ENCODE measurements around the gene ATP5F1D. TPM values are rescaled to one million over a fixed set of nuclear protein-coding genes. Genes with fewer than 3 reads are reported as not detected.

The ATP5F1D gene
- total and polyA plus RNA-seq, 2 donors = 47.6 to 150 TPM

GRCh38 chr19:1264801-1265614, 23.5 kb downstream of the ATP5F1D start:
- DNase-seq (ENCODE audit: low read depth in 6 of 9, low spot score in 9 of 9) = no peak
- H3K9me3 ChIP-seq (ENCODE audit: control insufficient read depth in 2 of 2, insufficient read depth in 1 of 2, low read length in 1 of 2) = peaks cover 0 to 23% of the 10 kb centered on the region in 2 donors
- WGBS = 92% methylated on average over 26 of the region's 26 CpGs
- H3K4me3 ChIP-seq (ENCODE audit: low read length in 2 of 2) = no peak overlapping the region
- H3K4me1 ChIP-seq (ENCODE audit: control insufficient read depth in 2 of 2, insufficient read depth in 2 of 2, low read length in 2 of 2) = peaks cover 56 to 81% of the 10 kb centered on the region in 2 donors
- peaks cover 0 to 4% of the 10 kb centered on the region in 2 donors for H3K36me3 ChIP-seq (ENCODE audit: control insufficient read depth in 2 of 2, insufficient read depth in 2 of 2, low read length in 1 of 2)
- H3K27me3 ChIP-seq (ENCODE audit: control insufficient read depth in 2 of 2, insufficient read depth in 1 of 2, low read length in 1 of 2) = peaks cover 11 to 34% of the 10 kb centered on the region in 2 donors
- H3K27ac ChIP-seq (ENCODE audit: low read depth in 1 of 2, low read length in 1 of 2) = peak overlapping the region in 1 of 2 donors; percentile 11

DNA sequence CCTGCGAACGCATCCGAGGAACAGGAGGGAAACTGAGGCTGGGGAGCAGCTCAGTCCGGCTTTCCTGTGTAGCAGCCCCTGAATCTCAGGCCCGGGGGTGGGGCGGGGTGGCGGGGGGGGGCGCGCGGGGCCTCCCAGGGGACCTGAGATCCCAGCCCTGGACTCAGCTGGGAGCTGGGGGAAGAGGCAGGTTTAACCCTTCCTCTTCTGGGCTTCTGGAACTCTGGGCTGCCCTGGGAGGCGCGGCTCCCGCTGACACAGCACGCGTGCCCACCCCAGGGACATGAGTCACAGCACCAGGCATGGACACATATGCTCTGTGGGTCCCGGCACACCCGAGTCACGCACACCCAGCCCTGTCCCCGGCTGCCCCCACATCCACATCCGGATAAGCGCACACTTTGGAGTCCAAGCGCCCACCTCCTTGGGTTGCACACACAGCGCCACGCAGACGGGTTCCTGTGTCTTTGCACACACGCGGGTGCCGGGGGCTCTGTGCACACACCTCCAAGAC, 24.1 kb downstream of the ATP5F1D start:
- H3K27me3 ChIP-seq (ENCODE audit: control insufficient read depth in 2 of 2, insufficient read depth in 1 of 2, low read length in 1 of 2) = peaks cover 11 to 34% of the 10 kb centered on the region in 2 donors
- H3K9me3 ChIP-seq (ENCODE audit: control insufficient read depth in 2 of 2, insufficient read depth in 1 of 2, low read length in 1 of 2) = peaks cover 0 to 23% of the 10 kb centered on the region in 2 donors
- WGBS = 53% methylated on average over 28 of the region's 28 CpGs
- peaks cover 56 to 81% of the 10 kb centered on the region in 2 donors for H3K4me1 ChIP-seq (ENCODE audit: control insufficient read depth in 2 of 2, insufficient read depth in 2 of 2, low read length in 2 of 2)
- DNase-seq (ENCODE audit: low read depth in 6 of 9, low spot score in 9 of 9) = peak in 1 of 9 donors; percentile 22
- H3K4me3 ChIP-seq (ENCODE audit: low read length in 2 of 2) = peak overlapping the region in 1 of 2 donors; percentile 55
- peak overlapping the region in 1 of 2 donors; percentile 32 for H3K27ac ChIP-seq (ENCODE audit: low read depth in 1 of 2, low read length in 1 of 2)
- peaks cover under 1 to 10% of the 10 kb centered on the region in 2 donors for H3K36me3 ChIP-seq (ENCODE audit: control insufficient read depth in 2 of 2, insufficient read depth in 2 of 2, low read length in 1 of 2)

DNA sequence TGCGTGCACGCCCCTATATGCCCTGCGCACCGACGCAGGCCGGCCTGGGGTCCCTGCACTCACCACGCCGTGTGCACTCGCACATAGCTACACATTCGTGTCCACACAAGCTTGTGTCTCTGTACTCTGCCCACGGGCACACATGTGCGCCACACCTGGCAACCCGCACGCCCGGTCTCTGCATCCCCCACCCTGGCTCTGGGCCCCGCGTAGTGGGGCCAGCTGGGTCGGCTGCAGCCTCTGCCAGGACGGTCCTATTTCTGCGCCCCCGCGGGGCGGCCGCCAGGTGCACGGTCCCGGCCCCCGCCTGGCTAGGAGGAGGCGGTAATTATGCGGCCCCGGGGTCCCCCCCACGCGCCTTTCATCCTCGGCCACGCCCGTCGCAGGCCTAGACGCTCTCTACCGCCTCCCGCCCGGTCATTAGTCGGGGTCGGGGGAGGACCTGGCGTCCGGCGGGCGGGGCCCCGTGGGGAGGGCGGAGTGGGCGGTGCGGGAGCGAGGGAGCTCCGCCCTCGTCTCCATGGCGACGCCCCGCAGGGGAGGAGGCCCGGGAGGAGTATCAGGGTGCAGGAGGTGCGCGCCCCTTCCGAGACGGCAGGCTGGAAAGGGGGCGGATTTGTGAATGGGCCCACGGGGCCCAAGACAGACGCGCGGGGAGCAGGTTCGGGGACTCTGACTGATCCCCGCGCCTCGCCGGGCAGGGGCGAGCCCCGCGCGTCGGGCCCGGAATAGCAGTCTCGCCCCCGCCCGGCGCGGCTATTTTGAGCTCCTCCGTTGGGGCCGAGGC, 24.8 kb downstream of the ATP5F1D start:
- Histone ChIP-seq H3K27me3 (ENCODE audit: control insufficient read depth in 2 of 2, insufficient read depth in 1 of 2, low read length in 1 of 2) (peaks cover 11 to 34% of the 10 kb centered on the region in 2 donors), H3K4me3 (ENCODE audit: low read length in 2 of 2) (peak overlapping the region; percentile 27 to 55), H3K4me1 (ENCODE audit: control insufficient read depth in 2 of 2, insufficient read depth in 2 of 2, low read length in 2 of 2) (peaks cover 59 to 84% of the 10 kb centered on the region in 2 donors), H3K9me3 (ENCODE audit: control insufficient read depth in 2 of 2, insufficient read depth in 1 of 2, low read length in 1 of 2) (peaks cover 0 to 27% of the 10 kb centered on the region in 2 donors), H3K27ac (ENCODE audit: low read depth in 1 of 2, low read length in 1 of 2) (peak overlapping the region in 1 of 2 donors; percentile 32), H3K36me3 (ENCODE audit: control insufficient read depth in 2 of 2, insufficient read depth in 2 of 2, low read length in 1 of 2) (peaks cover 7 to 17% of the 10 kb centered on the region in 2 donors)
- 4% methylated on average over 84 of the region's 84 CpGs for WGBS
- DNase-seq (ENCODE audit: low read depth in 6 of 9, low spot score in 9 of 9) = peak in 3 of 9 donors; percentile 58 to 70 (median 62)

GRCh38 chr19:1266916-1267476, 25.4 kb downstream of the ATP5F1D start:
- 2% methylated on average over 59 of the region's 59 CpGs for WGBS
- peaks cover 11 to 34% of the 10 kb centered on the region in 2 donors for H3K27me3 ChIP-seq (ENCODE audit: control insufficient read depth in 2 of 2, insufficient read depth in 1 of 2, low read length in 1 of 2)
- peak in 3 of 9 donors; percentile 54 to 61 (median 61) for DNase-seq (ENCODE audit: low read depth in 6 of 9, low spot score in 9 of 9)
- H3K9me3 ChIP-seq (ENCODE audit: control insufficient read depth in 2 of 2, insufficient read depth in 1 of 2, low read length in 1 of 2) = peaks cover 0 to 27% of the 10 kb centered on the region in 2 donors
- H3K27ac ChIP-seq (ENCODE audit: low read depth in 1 of 2, low read length in 1 of 2) = peak overlapping the region in 1 of 2 donors; percentile 32
- peaks cover 14 to 23% of the 10 kb centered on the region in 2 donors for H3K36me3 ChIP-seq (ENCODE audit: control insufficient read depth in 2 of 2, insufficient read depth in 2 of 2, low read length in 1 of 2)
- peaks cover 56 to 84% of the 10 kb centered on the region in 2 donors for H3K4me1 ChIP-seq (ENCODE audit: control insufficient read depth in 2 of 2, insufficient read depth in 2 of 2, low read length in 2 of 2)
- peak overlapping the region; percentile 27 to 55 for H3K4me3 ChIP-seq (ENCODE audit: low read length in 2 of 2)

DNA sequence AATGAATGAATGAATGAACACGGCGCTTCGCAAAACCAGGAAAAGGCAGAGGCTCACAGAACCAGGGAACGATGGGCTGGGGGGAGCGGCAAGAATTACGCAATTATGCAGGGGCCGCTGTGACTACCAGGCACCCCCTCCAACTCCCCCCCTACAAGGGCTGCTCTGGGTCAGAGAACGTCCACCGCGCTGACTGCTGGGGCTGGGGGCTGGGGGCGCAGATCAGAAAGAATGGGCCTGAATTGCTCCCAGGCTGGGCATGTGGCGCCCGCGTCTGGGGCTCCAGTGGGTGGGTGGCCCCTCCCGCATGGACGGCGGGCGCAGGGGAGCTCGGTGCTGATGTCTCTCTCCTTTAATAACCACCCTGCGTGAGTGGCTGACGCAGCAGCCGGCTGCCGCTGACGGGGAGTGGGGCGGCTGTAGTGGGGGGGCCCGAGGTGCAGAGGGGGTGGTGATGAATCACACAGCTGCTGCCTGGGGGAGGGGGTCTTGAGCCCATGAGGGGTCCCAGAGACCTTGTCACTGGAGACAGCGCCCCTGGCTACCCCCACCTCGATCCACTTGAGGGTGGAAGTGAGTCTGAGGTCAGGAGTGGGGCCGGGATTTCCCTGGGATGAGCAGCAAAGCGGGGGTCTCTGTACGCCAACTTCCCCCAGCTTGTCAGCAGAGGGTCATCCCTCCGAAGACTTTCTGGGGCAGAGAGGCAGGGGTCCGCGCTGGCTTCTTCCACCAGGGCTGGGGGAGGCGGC, 26.1 kb downstream of the ATP5F1D start:
- DNase-seq (ENCODE audit: low read depth in 6 of 9, low spot score in 9 of 9) = peak in 1 of 9 donors; percentile 25
- Histone ChIP-seq H3K27ac (ENCODE audit: low read depth in 1 of 2, low read length in 1 of 2) (no peak overlapping the region), H3K27me3 (ENCODE audit: control insufficient read depth in 2 of 2, insufficient read depth in 1 of 2, low read length in 1 of 2) (peaks cover 11 to 34% of the 10 kb centered on the region in 2 donors), H3K4me1 (ENCODE audit: control insufficient read depth in 2 of 2, insufficient read depth in 2 of 2, low read length in 2 of 2) (peaks cover 49 to 84% of the 10 kb centered on the region in 2 donors), H3K4me3 (ENCODE audit: low read length in 2 of 2) (no peak overlapping the region), H3K36me3 (ENCODE audit: control insufficient read depth in 2 of 2, insufficient read depth in 2 of 2, low read length in 1 of 2) (peaks cover 18 to 30% of the 10 kb centered on the region in 2 donors), H3K9me3 (ENCODE audit: control insufficient read depth in 2 of 2, insufficient read depth in 1 of 2, low read length in 1 of 2) (peaks cover 0 to 27% of the 10 kb centered on the region in 2 donors)
- 33% methylated on average over 35 of the region's 35 CpGs for WGBS

DNA sequence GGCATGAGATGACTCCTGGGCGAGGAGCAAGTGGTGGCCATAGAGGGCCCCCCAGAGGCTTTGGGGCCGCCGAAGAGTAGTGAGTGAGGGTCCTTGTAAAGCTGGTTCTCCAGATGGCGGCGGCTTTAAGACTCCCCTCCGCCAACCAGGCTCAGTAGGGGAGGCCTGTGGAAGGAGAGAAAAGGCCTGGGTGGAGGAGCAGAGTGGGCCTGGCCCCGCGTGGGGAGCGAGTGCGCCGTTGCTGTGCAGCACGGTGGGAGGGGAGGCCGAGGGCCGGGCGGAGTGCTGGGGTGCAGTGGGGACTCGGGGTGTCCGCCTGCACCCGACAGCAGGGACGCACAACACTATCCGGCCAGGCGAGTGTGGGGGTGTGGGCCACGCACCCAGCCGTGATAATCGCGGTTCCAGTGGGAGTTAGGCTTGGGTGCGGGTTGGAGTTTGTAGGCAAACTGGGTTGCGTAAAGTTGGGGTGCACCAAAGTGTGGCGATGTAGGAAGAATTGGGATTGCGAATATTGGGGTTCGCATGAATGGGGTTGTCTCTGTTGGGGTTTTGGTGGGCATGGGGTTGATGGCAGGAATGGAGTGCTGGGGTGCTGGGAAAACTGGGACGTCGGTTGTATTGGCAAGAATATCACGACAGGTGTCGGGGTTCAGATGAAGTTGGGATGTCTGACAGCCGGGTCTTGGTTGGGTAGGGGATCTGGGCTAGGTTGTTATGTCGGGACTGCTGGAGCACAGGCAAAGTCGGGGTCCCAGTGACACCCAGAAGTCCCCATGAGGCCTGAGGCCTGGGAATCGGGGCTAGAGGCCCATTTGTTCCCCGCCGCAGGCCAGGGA, 26.9 kb downstream of the ATP5F1D start:
- H3K36me3 ChIP-seq (ENCODE audit: control insufficient read depth in 2 of 2, insufficient read depth in 2 of 2, low read length in 1 of 2) = peaks cover 26 to 38% of the 10 kb centered on the region in 2 donors
- H3K27ac ChIP-seq (ENCODE audit: low read depth in 1 of 2, low read length in 1 of 2) = peak overlapping the region; percentile 10 to 53
- 68% methylated on average over 40 of the region's 40 CpGs for WGBS
- no peak for DNase-seq (ENCODE audit: low read depth in 6 of 9, low spot score in 9 of 9)
- peaks cover 46 to 83% of the 10 kb centered on the region in 2 donors for H3K4me1 ChIP-seq (ENCODE audit: control insufficient read depth in 2 of 2, insufficient read depth in 2 of 2, low read length in 2 of 2)
- peaks cover 11 to 34% of the 10 kb centered on the region in 2 donors for H3K27me3 ChIP-seq (ENCODE audit: control insufficient read depth in 2 of 2, insufficient read depth in 1 of 2, low read length in 1 of 2)
- H3K9me3 ChIP-seq (ENCODE audit: control insufficient read depth in 2 of 2, insufficient read depth in 1 of 2, low read length in 1 of 2) = peaks cover 0 to 27% of the 10 kb centered on the region in 2 donors
- peak overlapping the region in 1 of 2 donors; percentile 94 for H3K4me3 ChIP-seq (ENCODE audit: low read length in 2 of 2)

DNA sequence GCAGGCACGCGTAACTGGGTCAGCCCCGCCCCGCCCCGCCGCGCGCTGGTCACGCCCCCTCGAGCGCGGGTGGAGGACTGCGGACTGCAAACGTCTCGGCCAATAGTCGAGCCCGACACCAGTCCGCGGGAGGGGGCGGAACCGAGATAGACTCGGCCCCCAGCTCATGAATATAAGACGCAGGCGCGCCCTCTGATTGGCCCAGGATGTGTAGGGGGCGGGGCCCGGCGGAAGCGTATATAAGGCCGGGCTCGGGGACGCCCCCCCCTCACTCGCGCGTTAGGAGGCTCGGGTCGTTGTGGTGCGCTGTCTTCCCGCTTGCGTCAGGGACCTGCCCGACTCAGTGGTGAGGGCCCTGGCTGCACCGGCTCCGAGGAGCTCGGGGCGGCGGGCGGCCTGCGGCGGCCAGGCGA, 27.5 kb downstream of the ATP5F1D start, which contains the start of gene CIRBP:
CIRBP (plus strand) TSS at position 268 of the 413 bp plus-strand sequence. CDS start 1,602 bp downstream, outside the sequence.
- WGBS = under 1% methylated on average over 50 of the region's 50 CpGs
- H3K9me3 ChIP-seq (ENCODE audit: control insufficient read depth in 2 of 2, insufficient read depth in 1 of 2, low read length in 1 of 2) = peaks cover 0 to 27% of the 10 kb centered on the region in 2 donors
- peak within 1 kb of the TSS; percentile 94 to 99 for H3K4me3 ChIP-seq (ENCODE audit: low read length in 2 of 2)
- H3K4me1 ChIP-seq (ENCODE audit: control insufficient read depth in 2 of 2, insufficient read depth in 2 of 2, low read length in 2 of 2) = peaks cover 48 to 88% of the 10 kb centered on the region in 2 donors
- peak within 1 kb of the TSS; percentile 88 to 99 for H3K27ac ChIP-seq (ENCODE audit: low read depth in 1 of 2, low read length in 1 of 2)
- peaks cover 32 to 44% of the 10 kb centered on the region in 2 donors for H3K36me3 ChIP-seq (ENCODE audit: control insufficient read depth in 2 of 2, insufficient read depth in 2 of 2, low read length in 1 of 2)
- DNase-seq (ENCODE audit: low read depth in 6 of 9, low spot score in 9 of 9) = peak in 8 of 9 donors; percentile 56 to 99 (median 98)
- peaks cover 11 to 34% of the 10 kb centered on the region in 2 donors for H3K27me3 ChIP-seq (ENCODE audit: control insufficient read depth in 2 of 2, insufficient read depth in 1 of 2, low read length in 1 of 2)

All from thymus (tissue), 11 donors.